GM19467 (cell line): ENCODE results near the gene CCDC57.

Source experiments
- ATAC-seq: cut with Tn5 transposase; IDR thresholded peaks from one replicate; pipeline ENCODE4 v1.9.1; 2021; ENCODE audit warnings: mild to moderate bottlenecking, moderate library complexity; ENCODE audit not compliant: unreplicated experiment

CCDC57 gene

DNA sequence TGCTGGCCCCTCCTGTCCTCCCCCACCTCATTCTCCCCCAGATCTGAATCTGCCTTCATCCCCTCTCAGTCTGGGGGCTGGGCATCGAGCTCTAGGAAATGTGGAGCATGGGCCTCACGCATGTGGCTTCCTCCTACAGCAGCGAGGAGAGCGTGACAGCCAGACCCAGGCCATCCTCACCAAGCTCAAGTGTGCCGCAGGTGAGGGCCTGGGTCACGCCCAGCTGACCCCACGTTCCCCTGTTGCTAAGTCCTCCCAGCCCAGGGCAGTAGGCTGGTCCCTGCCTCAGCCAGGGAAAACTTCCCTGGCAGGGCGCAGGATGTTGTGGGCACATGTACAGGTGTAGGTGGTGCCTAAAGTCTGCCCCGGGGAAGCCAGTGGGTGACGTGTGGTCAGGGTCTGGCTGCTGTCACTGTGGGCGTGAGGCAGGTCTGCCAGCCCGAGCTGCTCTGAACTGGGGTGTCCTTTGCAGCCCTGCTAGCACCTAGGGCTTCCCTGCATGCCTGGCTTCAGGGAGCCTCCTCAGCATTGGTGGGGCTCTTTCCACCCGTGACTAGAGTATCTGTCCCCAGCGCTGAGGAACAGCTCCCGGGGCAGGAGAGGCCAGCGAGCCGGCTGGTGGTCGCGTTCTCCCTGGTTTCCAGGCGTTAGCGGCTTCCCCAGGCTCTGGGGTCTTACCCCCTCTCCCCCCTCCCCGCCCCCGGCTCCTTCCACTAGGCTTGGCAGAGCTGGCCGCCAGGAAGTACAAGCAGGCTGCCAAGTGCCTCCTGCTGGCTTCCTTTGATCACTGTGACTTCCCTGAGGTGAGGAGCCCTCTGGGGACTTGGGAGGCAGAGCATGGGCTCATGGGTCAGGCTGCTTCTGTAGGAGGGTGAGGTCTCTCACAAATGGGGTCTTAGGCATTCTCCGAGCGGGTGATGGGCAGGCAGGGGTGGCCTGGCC lies 157.3 kb downstream of the CCDC57 start:
- no peak for ATAC-seq

DNA sequence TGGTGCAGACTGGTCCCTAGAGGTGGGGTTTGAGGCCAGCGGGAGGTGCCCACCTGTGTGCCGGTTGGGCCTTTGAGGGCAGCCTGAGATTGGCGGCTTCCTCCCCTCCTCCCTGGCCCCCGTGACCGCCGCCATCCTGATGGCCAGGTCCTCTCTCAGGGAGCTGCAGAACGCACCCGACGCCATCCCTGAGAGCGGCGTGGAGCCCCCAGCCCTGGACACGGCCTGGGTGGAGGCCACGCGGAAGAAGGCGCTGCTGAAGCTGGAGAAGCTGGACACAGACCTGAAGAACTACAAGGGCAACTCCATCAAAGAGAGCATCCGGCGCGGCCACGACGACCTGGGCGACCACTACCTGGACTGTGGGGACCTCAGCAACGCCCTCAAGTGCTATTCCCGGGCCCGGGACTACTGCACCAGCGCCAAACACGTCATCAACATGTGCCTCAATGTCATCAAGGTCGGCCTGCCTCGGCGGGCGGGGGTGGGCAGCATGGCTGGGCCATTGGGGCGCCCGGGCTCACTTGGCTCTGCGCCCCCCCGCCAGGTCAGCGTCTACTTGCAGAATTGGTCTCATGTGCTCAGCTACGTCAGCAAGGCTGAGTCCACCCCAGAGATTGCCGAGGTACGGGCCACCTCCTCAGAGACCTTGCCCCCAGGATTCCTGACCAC lies 158.2 kb downstream of the CCDC57 start:
- no peak for ATAC-seq

DNA sequence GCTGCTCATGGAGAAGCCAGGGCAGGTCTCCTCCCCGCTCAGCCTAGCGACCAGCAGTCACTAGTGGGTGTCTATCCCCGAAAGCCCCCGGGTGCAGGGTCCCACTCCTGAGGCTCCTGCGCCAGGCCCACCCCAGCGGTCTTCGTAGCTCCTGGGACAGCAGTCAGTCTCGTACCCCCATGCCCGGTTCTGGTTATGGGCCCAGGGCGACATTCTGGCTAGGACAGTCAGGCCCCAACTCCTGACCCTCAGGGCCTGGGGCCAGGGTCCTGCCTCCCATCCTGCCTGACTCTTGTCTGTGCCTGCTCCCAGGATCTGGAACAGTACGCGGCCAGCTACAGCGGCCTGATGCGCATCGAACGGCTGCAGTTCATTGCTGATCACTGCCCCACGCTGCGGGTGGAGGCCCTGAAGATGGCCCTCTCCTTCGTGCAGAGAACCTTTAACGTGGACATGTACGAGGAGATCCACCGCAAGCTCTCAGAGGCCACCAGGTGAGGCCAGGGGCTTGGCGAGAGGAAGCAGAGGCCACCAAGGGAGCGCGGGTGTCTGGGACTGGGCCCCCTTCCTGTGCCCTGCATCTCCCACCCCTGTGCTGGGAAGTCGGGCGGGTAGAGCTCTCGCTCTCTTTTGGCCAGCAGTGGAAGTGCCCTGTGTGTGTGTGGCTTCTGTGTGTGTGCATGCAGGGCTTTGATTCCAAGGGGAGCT lies 158.9 kb downstream of the CCDC57 start:
- ATAC-seq, result no peak

DNA sequence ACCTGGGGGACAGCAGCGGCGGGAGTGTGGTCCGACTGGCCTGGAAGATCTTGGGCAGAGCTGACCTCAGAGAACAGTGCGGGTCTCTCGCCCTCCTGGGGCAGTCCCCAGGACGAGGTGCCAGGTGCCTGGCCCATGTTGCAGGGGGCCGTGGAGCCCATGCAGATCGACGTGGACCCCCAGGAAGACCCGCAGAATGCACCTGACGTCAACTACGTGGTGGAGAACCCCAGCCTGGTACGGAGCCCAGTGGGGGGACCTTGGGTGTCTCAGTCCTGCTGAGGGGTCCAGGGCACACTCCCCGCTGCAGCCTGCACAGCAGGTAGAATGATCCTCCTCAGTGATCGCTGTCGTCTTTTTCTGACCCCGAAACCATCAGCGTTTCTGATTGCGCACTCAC lies 159.5 kb downstream of the CCDC57 start:
- ATAC-seq, result no peak

DNA sequence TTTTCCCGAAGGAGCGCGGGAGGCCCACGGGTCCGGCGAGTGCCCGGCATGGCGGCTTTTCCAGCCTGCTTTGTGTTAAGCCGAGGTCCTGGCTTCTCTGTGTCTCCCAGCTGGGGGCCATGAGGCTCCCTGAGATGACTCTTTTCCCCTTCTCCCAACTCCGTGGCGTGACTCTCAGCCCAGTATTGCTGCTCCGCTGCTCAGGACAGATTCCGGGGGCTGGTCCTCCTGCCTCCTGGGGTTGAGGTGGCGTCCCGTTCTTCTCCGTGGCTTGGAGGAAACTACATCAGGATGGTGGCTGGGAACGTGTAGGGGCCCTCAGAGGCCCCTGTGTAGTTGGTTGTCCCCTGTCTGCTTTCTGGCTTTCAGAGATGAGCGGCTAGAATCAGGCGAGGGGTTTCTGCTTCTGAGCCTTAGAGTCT lies 160.0 kb downstream of the CCDC57 start:
- no peak for ATAC-seq

DNA sequence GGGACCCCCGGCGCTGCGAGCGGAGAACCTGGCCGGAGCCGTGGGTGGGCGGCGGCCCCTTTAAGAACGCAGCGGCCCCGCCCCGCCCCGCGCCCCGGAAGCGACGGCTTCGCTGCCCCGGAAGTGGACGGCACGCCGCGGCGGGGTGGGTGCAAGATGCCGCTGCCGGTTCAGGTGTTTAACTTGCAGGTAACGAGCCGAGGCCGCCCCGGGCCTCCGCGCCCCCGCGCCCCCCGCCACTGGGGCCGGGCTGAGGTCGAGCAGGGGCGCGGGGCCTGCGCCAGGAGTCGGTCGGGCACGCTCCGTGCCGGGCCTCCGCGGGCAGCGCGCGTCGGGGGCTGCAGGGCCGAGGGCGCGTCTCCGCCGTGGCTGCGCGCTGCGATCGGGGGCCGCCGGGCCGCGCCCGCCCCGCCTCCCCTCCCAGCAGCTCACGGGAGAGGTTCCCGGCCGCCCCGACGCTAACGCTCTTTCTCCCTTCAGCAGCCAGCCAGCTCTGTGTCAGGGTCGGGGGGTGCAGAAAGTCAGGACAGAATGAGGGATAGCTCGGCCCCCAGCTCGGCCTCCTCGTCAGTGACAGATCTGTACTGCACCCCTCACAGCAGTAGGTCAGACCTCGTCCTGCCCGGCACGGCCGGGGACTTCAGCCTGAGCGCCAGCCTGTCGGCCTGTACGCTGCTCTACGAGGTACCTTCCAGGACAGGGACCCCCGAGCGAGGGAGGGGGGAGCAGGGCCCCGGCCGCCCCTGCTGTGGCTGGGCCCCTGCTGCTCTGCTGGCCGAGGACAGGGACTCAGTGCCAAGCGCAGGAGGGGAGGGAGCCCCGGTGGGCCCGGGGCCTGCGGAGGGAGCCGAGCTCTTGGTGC lies 160.6 kb downstream of the CCDC57 start, which contains the start of the genes GPS1 and RFNG:
Gene GPS1, plus strand, starts transcription at position 123 of the 862 bp plus-strand sequence. Its CDS starts 34 bp downstream, at position 157.
Gene RFNG, minus strand, starts transcription at position 36 of the 862 bp plus-strand sequence. CDS start 45 bp downstream, outside the sequence.
- ATAC-seq, result no peak
